Skin of body (tissue), 2 donors: Measurements from ENCODE around the gene ATP13A4. TPM values are rescaled to one million over a fixed set of nuclear protein-coding genes. Genes with fewer than 3 reads are reported as not detected.

ENCODE experiments used
- DNase-seq: peaks from one replicate; lab custom pipeline; 2025; lab: John Stamatoyannopoulos, UW
- total RNA-seq: library from RNA; depleted of rRNA; stranded (reverse); fragments of >200 nt; gene quantifications from one replicate; pipeline ENCODE4 v1.2.3, GENCODE V29; 2014

Gene ATP13A4
- total RNA-seq, 1 donor from 2014 or later = 22.4 TPM

GRCh38 chr3:193400304-193400703 is 154.4 kb downstream of the ATP13A4 start:
- DNase-seq = no peak

- DNase-seq = no peak
Measured at GRCh38 chr3:193396451-193397244, 158.0 kb downstream of the ATP13A4 start.

- no peak for DNase-seq
Measured at GRCh38 chr3:193391902-193392301, 162.8 kb downstream of the ATP13A4 start.

GRCh38 chr3:193389335-193389734 is 165.4 kb downstream of the ATP13A4 start:
- no peak for DNase-seq

- no peak for DNase-seq
Measured at GRCh38 chr3:193388361-193388760, 166.3 kb downstream of the ATP13A4 start.

GRCh38 chr3:193387596-193387995 is 167.1 kb downstream of the ATP13A4 start:
- DNase-seq = no peak

GRCh38 chr3:193378706-193379105 is 176.0 kb downstream of the ATP13A4 start, which contains the start of gene ATP13A5:
ATP13A5 (minus strand) TSS chr3:193378753; CDS start chr3:193378725, 28 bp downstream.
- no peak for DNase-seq

GRCh38 chr3:193377591-193377990 is 177.1 kb downstream of the ATP13A4 start:
- no peak for DNase-seq

- DNase-seq = no peak
Measured at GRCh38 chr3:193375614-193376013, 179.1 kb downstream of the ATP13A4 start.

- DNase-seq = no peak
Measured at GRCh38 chr3:193372783-193373182, 181.9 kb downstream of the ATP13A4 start.

- no peak for DNase-seq
Measured at GRCh38 chr3:193367868-193368267, 186.8 kb downstream of the ATP13A4 start.

GRCh38 chr3:193357291-193357690 is 197.4 kb downstream of the ATP13A4 start:
- no peak for DNase-seq

GRCh38 chr3:193354423-193354822 is 200.3 kb downstream of the ATP13A4 start:
- no peak for DNase-seq

Other genes with a start within 250 kb of the ATP13A4 start
- 3.7 TPM for gene ATP13A5, start 176.1 kb downstream of the ATP13A4 start, total RNA-seq
- gene OPA1, start 38.3 kb upstream of the ATP13A4 start, total RNA-seq = 58.7 TPM